Peyer's patch (tissue), 4 donors: Measurements from ENCODE around the gene NLRC3. TPM values are rescaled to one million over a fixed set of nuclear protein-coding genes. Genes with fewer than 3 reads are reported as not detected.

Experiments used
- DNase-seq, 3 donors: peaks; one replicate each; pipeline ENCODE4 v3.0.0-alpha.2; 2017 to 2019
- H3K27ac ChIP-seq, 4 donors: fragments of 200-600 bp; sonication (generic); one replicate each; pipeline ENCODE4 v1.5.1; 2016 to 2019
- H3K27me3 ChIP-seq, 2 donors: fragments of 200-600 bp; sonication (generic); one replicate each; pipeline ENCODE4 v1.5.1; 2019
- H3K36me3 ChIP-seq, 3 donors: fragments of 200-600 bp; sonication (generic); one replicate each; pipeline ENCODE4 v1.5.1; 2016 to 2019
- H3K4me1 ChIP-seq, 4 donors: fragments of 200-600 bp; sonication (generic); one replicate each; pipeline ENCODE4 v1.5.1; 2016 to 2019
- H3K4me3 ChIP-seq, 4 donors: fragments of 200-600 bp; sonication (generic); 1 replicate in 3 of 4; 2 replicates in 1 of 4; pipeline ENCODE4 v1.5.1; 2016 to 2019; ENCODE audit warnings: mild to moderate bottlenecking in 1 of 4
- H3K9me3 ChIP-seq, 4 donors: fragments of 200-600 bp; sonication (generic); one replicate each; pipeline ENCODE4 v1.5.1; 2016 to 2019; ENCODE audit warnings: mild to moderate bottlenecking in 1 of 4
- CTCF ChIP-seq, 6 experiments: fragments of 450-650 bp in 4 of 6; fragments of 200-600 bp in 2 of 6; sonication (generic) in 1 of 6; IDR thresholded peaks; one replicate each; pipeline ENCODE4 v1.5.1; 2017 to 2019; ENCODE audit warnings: antibody characterized with exemption in 6 of 6, mild to moderate bottlenecking in 3 of 6, moderate library complexity in 1 of 6
- POLR2A ChIP-seq, 2 donors: fragments of 450-650 bp; IDR thresholded peaks; one replicate each; pipeline ENCODE4 v1.5.1; 2017; ENCODE audit warnings: antibody characterized with exemption in 2 of 2, mild to moderate bottlenecking in 2 of 2, moderate library complexity in 2 of 2
- total RNA-seq, 4 donors: library from RNA; depleted of rRNA; stranded (reverse); fragments of >200 nt; gene quantifications; one replicate each; pipeline ENCODE4 v1.1.0, GENCODE V29; 2016

The NLRC3 gene
- total RNA-seq, 4 donors from 2014 or later = 4.4 to 32.2 (median 7.3) TPM

GRCh38 chr16:3519581-3519980, 57.6 kb downstream of the NLRC3 start:
- no peak for DNase-seq
- peaks cover 0 to 73% (median 0%) of the 10 kb centered on the region in 3 donors for H3K36me3 ChIP-seq
- no peaks in the 10 kb centered on the region for H3K4me1 ChIP-seq
- H3K27ac ChIP-seq = no peak overlapping the region
- H3K4me3 ChIP-seq = no peak overlapping the region
- no peaks in the 10 kb centered on the region for H3K9me3 ChIP-seq
- TF ChIP-seq CTCF (IDR thresholded peaks at IDR 0.05) (no peak), POLR2A (IDR thresholded peaks at IDR 0.05) (no peak)
- no peaks in the 10 kb centered on the region for H3K27me3 ChIP-seq

GRCh38 chr16:3518986-3519348, 58.2 kb downstream of the NLRC3 start:
- TF ChIP-seq CTCF (IDR thresholded peaks at IDR 0.05) = no peak
- TF ChIP-seq POLR2A (IDR thresholded peaks at IDR 0.05) = no peak
- DNase-seq = peak in 1 of 3 donors; percentile 35
- Histone ChIP-seq H3K9me3 (no peaks in the 10 kb centered on the region), H3K4me1 (no peaks in the 10 kb centered on the region), H3K27ac (no peak overlapping the region), H3K4me3 (no peak overlapping the region), H3K36me3 (peaks cover 0 to 76% (median 0%) of the 10 kb centered on the region in 3 donors), H3K27me3 (no peaks in the 10 kb centered on the region)

- peaks cover 0 to 76% (median 0%) of the 10 kb centered on the region in 3 donors for H3K36me3 ChIP-seq
Observed at GRCh38 chr16:3518292-3518985, 58.8 kb downstream of the NLRC3 start.

GRCh38 chr16:3515897-3516296, 61.3 kb downstream of the NLRC3 start:
- H3K27me3 ChIP-seq = no peaks in the 10 kb centered on the region
- H3K27ac ChIP-seq = no peak overlapping the region
- H3K9me3 ChIP-seq = no peaks in the 10 kb centered on the region
- no peak for DNase-seq
- TF ChIP-seq CTCF (IDR thresholded peaks at IDR 0.05) = no peak
- no peak for TF ChIP-seq POLR2A (IDR thresholded peaks at IDR 0.05)
- H3K4me3 ChIP-seq = no peak overlapping the region
- H3K4me1 ChIP-seq = no peaks in the 10 kb centered on the region
- H3K36me3 ChIP-seq = peaks cover 0 to 83% (median 0%) of the 10 kb centered on the region in 3 donors

More at GRCh38 chr16:3518292-3518985, 58.8 kb downstream of the NLRC3 start:
- no peak for DNase-seq
- Histone ChIP-seq H3K9me3 (no peaks in the 10 kb centered on the region), H3K27me3 (no peaks in the 10 kb centered on the region), H3K27ac (no peak overlapping the region), H3K4me3 (no peak overlapping the region), H3K4me1 (no peaks in the 10 kb centered on the region)
- TF ChIP-seq POLR2A (IDR thresholded peaks at IDR 0.05) (no peak), CTCF (IDR thresholded peaks at IDR 0.05) (no peak)

- no peak overlapping the region for H3K4me3 ChIP-seq
- no peak for DNase-seq
- TF ChIP-seq CTCF (IDR thresholded peaks at IDR 0.05) (no peak), POLR2A (IDR thresholded peaks at IDR 0.05) (no peak)
- H3K4me1 ChIP-seq = no peaks in the 10 kb centered on the region
- H3K27me3 ChIP-seq = no peaks in the 10 kb centered on the region
- H3K36me3 ChIP-seq = peaks cover 0 to 77% (median 0%) of the 10 kb centered on the region in 3 donors
- H3K27ac ChIP-seq = no peak overlapping the region
- no peaks in the 10 kb centered on the region for H3K9me3 ChIP-seq
Observed at GRCh38 chr16:3514621-3515020, 62.6 kb downstream of the NLRC3 start.
